NB4 (cell line): ENCODE measurements around the gene SSUH2.

ENCODE experiments used
- DNase-seq: peaks from one replicate; pipeline ENCODE4 v3.0.0; 2010; ENCODE audit warnings: low read depth
- H3K4me3 ChIP-seq: one replicate; pipeline ENCODE4 v1.5.1; 2011; ENCODE audit warnings: mild to moderate bottlenecking, low read depth, low read length, moderate library complexity
- MYC ChIP-seq: IDR thresholded peaks from 2 replicates; pipeline ENCODE4 v1.6.1; 2011; ENCODE audit warnings: low read depth, low read length
- POLR2A ChIP-seq: IDR thresholded peaks from 2 replicates; pipeline ENCODE4 v1.6.1; 2011; ENCODE audit warnings: mild to moderate bottlenecking; ENCODE audit not compliant: insufficient read length; ENCODE audit errors: extremely low read depth
- TF ChIP-seq, protein P1 (sequence below): IDR thresholded peaks from 2 replicates; pipeline ENCODE4 v1.6.1; 2011; ENCODE audit warnings: low read depth, low read length
- TF ChIP-seq, protein P2 (sequence below): IDR thresholded peaks from one replicate; pipeline ENCODE4 v1.5.1; 2012; ENCODE audit warnings: low read depth, low read length

The SSUH2 gene

DNA sequence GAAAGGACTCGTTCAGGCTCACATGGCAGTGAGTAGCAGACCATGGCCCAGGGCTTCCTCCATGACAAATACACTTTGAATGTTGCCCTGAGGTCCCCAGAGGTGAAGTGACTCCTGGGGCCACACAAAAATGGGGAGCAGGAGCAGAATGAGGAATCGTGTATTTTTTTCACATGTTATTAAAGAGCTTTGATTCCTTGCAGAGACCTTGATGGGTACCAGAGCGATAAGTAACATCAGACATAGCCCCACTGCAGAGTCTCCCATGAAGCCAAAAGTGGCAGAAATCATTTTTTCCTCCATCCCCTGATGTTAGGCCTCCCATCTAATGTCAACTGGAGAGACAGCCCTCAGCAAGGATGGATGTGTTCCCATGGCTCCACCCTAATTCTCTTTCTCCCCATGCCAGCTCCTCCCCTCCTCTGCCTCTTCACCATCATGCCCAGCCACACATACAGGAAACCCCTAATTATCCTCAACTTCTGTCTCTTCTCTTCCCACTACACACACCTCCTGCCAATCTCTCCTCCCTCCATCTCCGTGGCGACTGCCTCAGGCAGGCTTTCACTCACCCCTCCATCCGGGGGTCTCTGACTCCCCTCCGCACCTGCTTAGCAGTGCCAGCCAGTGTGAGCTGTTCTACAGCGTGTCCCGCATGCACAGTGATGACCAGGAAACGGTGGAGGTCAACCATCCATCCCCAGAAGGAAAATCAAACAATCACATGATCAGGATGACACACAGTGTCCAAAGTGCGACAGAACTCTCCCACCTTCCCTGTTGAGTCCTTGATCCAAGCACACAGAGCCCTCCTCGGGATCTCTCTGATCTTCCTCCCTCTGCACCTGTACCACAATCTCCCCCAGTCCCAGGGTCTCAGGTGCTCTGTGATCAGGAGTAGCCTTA is 7.1 kb upstream of the SSUH2 start:
- DNase-seq = no peak
- no peak overlapping the region for H3K4me3 ChIP-seq
- TF ChIP-seq, protein P1, sequence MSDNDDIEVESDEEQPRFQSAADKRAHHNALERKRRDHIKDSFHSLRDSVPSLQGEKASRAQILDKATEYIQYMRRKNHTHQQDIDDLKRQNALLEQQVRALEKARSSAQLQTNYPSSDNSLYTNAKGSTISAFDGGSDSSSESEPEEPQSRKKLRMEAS = no peak
- no peak for TF ChIP-seq MYC

DNA sequence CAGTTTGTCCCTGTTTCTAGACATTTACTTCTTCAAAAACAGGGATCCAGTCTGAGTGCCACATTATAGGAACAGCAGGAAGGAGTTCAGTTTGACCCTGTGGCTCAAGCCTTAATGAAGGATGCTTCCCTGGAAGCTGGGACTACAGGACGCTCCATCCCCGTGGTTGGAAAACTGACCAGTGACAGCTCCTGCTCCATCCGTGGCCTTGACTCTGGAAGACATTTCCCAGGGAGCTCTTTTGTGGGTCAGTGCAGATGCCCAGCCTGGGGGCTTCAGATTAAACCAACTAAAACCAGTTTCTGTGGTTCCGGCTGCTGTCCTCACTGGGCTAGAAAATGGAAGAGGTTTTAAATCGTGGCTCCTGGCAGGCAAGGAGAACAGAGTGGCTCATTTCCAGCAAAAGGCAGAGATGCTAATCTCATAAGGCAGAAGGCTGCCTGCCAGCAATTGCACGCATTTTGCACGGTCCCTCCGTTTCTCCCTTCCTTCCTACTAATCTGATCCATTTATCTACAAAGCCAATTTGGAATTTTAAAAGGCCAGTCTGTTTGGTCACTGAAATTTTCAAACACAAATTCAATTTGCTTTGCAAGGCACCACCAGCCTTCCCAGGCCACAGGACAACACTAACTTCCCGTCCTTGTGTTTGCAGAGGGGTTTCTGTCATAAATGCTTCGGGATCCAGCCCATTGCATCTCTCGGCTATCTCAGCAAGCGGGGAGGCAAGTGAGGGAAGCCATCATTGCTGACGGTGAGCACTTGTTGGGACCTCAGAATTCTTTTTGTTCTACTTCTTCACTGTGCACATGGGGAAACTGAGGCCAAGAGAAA is 6.2 kb upstream of the SSUH2 start:
- DNase-seq = no peak
- TF ChIP-seq, protein P2, sequence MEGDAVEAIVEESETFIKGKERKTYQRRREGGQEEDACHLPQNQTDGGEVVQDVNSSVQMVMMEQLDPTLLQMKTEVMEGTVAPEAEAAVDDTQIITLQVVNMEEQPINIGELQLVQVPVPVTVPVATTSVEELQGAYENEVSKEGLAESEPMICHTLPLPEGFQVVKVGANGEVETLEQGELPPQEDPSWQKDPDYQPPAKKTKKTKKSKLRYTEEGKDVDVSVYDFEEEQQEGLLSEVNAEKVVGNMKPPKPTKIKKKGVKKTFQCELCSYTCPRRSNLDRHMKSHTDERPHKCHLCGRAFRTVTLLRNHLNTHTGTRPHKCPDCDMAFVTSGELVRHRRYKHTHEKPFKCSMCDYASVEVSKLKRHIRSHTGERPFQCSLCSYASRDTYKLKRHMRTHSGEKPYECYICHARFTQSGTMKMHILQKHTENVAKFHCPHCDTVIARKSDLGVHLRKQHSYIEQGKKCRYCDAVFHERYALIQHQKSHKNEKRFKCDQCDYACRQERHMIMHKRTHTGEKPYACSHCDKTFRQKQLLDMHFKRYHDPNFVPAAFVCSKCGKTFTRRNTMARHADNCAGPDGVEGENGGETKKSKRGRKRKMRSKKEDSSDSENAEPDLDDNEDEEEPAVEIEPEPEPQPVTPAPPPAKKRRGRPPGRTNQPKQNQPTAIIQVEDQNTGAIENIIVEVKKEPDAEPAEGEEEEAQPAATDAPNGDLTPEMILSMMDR = no peak
- TF ChIP-seq MYC (no peak), POLR2A (no peak)
- TF ChIP-seq, protein P1 = no peak
- H3K4me3 ChIP-seq = no peak overlapping the region

DNA sequence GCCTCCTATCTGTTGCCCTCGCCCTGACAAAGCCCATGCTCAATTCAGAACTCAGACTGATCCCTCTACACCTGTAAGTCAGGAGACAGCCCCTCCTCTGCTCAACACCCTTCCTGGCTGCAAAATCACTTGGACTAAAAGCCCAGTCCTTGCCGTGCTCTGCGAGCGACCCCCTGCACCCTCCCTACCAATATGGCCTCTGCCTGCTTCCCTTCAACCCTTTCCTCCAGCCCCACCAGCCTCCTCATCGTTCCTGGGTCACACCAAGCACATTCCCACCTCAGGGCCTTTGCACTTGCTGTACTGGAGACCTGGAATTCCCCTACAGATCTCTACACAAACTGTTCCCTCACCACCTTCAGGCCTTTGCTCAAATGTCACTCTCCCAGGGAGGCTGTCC is 5.2 kb upstream of the SSUH2 start:
- TF ChIP-seq, protein P1 = no peak
- TF ChIP-seq POLR2A (no peak), MYC (no peak)
- TF ChIP-seq, protein P2 = no peak
- no peak for DNase-seq
- no peak overlapping the region for H3K4me3 ChIP-seq

DNA sequence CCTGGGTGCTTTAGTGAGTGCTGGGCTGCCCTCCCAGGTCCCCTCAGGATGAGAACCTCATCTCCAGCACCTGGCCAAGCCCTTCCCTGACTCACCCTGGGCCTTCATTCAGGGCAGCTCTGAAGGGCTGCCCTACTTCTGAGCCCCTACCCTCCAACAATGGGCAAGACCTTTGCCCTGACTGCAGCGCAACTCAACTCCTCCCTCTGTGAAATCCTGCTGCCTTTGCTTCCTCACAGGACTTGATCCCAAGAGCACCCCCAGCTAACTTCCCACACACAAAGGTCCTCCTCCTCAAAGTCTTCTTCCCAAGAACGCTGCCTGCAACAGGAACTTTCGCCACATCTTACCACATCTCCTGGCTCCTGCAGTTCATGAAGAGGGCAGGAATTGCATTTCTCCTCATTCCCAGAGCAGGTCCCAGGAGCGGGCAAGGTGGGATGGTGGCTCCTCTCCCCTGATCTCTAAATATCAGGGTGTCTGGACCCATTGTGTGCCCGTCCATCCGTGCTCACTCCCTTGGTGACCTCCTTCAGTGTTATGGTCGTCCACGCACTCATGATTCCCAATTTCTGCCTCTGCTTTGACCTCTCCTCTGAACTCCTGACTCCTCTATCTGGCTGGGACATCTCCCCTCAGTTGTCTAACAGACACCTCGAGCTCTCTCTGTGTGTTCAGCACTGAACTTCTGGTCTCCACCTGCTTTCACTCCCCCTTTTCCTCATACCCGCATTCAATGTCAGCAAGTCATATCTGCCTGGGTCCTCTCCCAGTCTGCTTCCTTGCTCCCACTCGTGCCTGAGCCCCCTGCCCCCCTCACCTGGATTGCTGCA is 4.5 kb upstream of the SSUH2 start:
- TF ChIP-seq POLR2A = no peak
- TF ChIP-seq, protein P1 = no peak
- no peak for TF ChIP-seq MYC
- TF ChIP-seq, protein P2 = no peak
- no peak overlapping the region for H3K4me3 ChIP-seq
- DNase-seq = no peak

DNA sequence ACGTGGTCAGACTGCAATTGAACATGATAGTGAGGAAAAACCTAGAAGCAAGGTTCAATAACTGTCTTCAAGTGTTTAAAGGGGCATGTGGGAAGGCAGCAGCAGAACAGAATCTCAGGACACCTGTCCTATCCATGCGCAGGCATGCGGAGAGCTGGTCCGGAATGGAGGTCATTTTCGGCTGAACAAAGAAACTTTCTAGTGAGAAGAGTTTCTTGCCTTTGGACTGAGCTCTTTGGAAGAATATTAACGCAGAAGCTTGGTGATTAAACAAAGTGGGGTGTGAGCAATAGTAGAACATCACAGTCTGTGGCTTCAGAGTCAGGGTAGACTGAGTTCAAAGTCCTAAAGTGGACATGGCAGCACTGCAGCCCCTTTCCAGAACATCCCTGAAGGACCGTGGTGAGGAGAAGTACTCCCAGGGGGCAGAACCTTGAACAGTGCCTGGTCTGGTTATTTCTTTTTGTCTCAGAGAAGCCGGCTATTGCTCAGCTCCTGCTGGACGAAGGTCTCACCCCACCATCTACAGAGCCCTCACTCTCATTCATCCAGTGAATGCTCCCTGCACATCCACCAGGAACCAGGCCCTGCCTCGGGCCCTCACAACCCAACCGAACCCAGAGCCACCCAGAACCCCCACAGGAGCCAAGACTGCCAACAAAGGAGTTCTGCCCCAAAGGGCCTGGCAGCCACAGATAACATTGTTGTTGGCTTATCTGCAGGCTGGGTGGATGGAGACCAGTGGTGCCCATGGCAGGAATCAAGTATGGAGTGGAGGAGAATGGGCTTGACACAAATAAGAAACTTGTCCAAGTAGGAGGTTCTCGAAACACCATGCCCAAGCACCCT is 2.8 kb upstream of the SSUH2 start:
- H3K4me3 ChIP-seq = no peak overlapping the region
- DNase-seq = no peak
- TF ChIP-seq, protein P1 = peak; percentile 49; the same call in 1 of the 2 replicates
- no peak for TF ChIP-seq MYC
- TF ChIP-seq, protein P2 = no peak
